Heart right ventricle (tissue), 16 donors: Measurements from ENCODE around the gene LONP2. TPM values are rescaled to one million over a fixed set of nuclear protein-coding genes. Genes with fewer than 3 reads are reported as not detected.

ENCODE experiments used
- ATAC-seq, 8 donors: fragments of 200-7000 bp; cut with Tn5 transposase; one replicate each; pipeline ENCODE4 v1.9.1; 2020; ENCODE audit warnings: mild to moderate bottlenecking in 8 of 8, moderate library complexity in 8 of 8, moderate number of reproducible peaks in 1 of 8
- DNase-seq, 2 donors: peaks; one replicate each; pipeline ENCODE4 v3.0.0-alpha.2; 2020
- H3K27ac ChIP-seq, 10 donors: fragments of 200-600 bp; sonication (generic) in 2 of 10; one replicate each; pipeline versions ENCODE4 v1.5.0 to v1.8.0; 2020 to 2022; ENCODE audit warnings: mild to moderate bottlenecking in 3 of 10
- H3K27me3 ChIP-seq, 7 donors: fragments of 200-600 bp; one replicate each; pipeline ENCODE4 v1.8.0; 2021 to 2022; ENCODE audit warnings: mild to moderate bottlenecking in 2 of 7
- H3K36me3 ChIP-seq, 9 donors: fragments of 200-600 bp; sonication (generic) in 1 of 9; one replicate each; pipeline versions ENCODE4 v1.5.0 to v1.8.0; 2020 to 2022; ENCODE audit warnings: mild to moderate bottlenecking in 2 of 9
- H3K4me1 ChIP-seq, 9 donors: fragments of 200-600 bp; sonication (generic) in 1 of 9; one replicate each; pipeline versions ENCODE4 v1.5.0 to v1.8.0; 2020 to 2022; ENCODE audit warnings: mild to moderate bottlenecking in 4 of 9
- H3K4me3 ChIP-seq, 10 donors: fragments of 200-600 bp; sonication (generic) in 2 of 10; one replicate each; pipeline versions ENCODE4 v1.5.0 to v1.8.0; 2020 to 2022; ENCODE audit warnings: mild to moderate bottlenecking in 7 of 10, moderate library complexity in 2 of 10
- H3K9me3 ChIP-seq, 11 donors: fragments of 200-600 bp in 10 of 11; sonication (generic) in 2 of 11; one replicate each; pipeline versions ENCODE4 v1.5.0 to v1.8.0; 2013 to 2022; ENCODE audit warnings: mild to moderate bottlenecking in 2 of 11, control low read depth in 1 of 11, moderate library complexity in 1 of 11
- CTCF ChIP-seq, 9 donors: fragments of 200-600 bp; sonication (generic) in 2 of 9; IDR thresholded peaks; one replicate each; pipeline versions ENCODE4 v1.5.0 to v1.8.0; 2021 to 2022; ENCODE audit warnings: antibody characterized with exemption in 9 of 9, mild to moderate bottlenecking in 5 of 9, moderate library complexity in 1 of 9
- WGBS, 2 donors: extraction: QIAGEN DNeasy Blood & Tissue Kit; methylation state at CpG; one replicate each; pipeline ENCODE4 v1.1.7; 2013; ENCODE audit warnings: inconsistent platforms in 1 of 2; 5-methylcytosine and 5-hydroxymethylcytosine counted together
- intact Hi-C, 10 donors: fragments of 100-400 bp; cut with DNase I; formaldehyde crosslinking; loops; one replicate each; pipeline versions ENCODE4 v1.11.1 to v1.14.2; 2022
- polyA plus RNA-seq, 2 donors: library from polyadenylated mRNA; stranded (reverse); fragments of 200-250 nt; gene quantifications; one replicate each; pipeline ENCODE4 v1.2.3, GENCODE V29; 2013
- total RNA-seq, 10 donors: library from RNA; stranded (reverse); fragmentation: NEBNext Ultra II Directional in 3 of 10; extraction: Animal tissue kit (Norgen Biotek cat#: 25700) in 3 of 10; gene quantifications; one replicate each; pipeline versions ENCODE4 v1.2.1 to v1.2.4, GENCODE V29; 2021 to 2023
- donor health status: Arrhythmogenic right ventricular cardiomyopathy.
- donor health status: ischemic (EF 13 %, LVEDD 7.1; RV severe dilation, severe dysfunction).
- donor health status: healthy with polysubstance abuse.
- donor health status: DM: no; HTN: yes; CAD: no.
- donor health status: DM: no; HTN: no; CAD: no.
- donor health status: ischemic (EF 25% LVEDD 6.9; RV normal size, moderate dysfunction).
- donor health status: ischemic (EF 25% LVEDD 5.7; RV mildly dilated, moderate dysfunction).
- donor health status: healthy.
- donor health status: DM: yes; HTN: yes; CAD: no.
- donor health status: Ischemic cardiomyopathy.
- donor health status: ischemic (EF 35%, LVEDD 5.7; RV mildly dilated, moderate dysfunction).
- donor health status: nonischemic (EF 11% LVEDD 7.7; RV severe dilation, severe dysfunction).
- donor health status: DM: yes; HTN: yes; CAD: no.
- donor health status: PGD.
- donor health status: ischemic (EF 29% LVEDD 5.4; RV normal size, mild dysfunction).
- donor health status: nonischemic (EF 23%, LVEDD 6.1; RV moderate dilation, normal function).

Gene LONP2
- total and polyA plus RNA-seq, 12 donors, result 16.5 to 86.6 (median 74.5) TPM

DNA sequence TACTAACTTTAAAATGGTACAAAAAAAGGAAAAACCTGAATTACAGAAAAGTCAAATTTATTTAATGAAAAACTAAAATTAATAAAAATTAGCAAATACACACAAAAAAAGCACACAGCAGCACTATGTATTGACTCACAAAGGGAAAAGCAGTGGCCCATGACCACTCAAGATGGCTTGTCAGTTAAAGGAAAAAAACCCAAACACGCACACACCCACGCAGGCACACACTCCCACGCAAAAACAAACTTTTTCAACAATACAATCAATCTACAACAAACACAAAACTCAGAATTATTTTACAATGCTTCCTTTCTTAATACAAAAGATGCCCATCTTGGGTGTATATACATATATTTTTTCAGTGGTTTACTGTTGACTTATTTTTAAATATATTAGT, 116.9 kb downstream of the LONP2 start:
- H3K9me3 ChIP-seq, result no peaks in the 10 kb centered on the region
- H3K4me1 ChIP-seq, result peaks cover 2 to 48% (median 19%) of the 10 kb centered on the region in 9 donors
- DNase-seq (no peak), ATAC-seq (no peak)
- peaks cover 0 to 47% (median 8%) of the 10 kb centered on the region in 9 donors for H3K36me3 ChIP-seq
- 87 to 95% methylated on average over 3 of the region's 3 CpGs for WGBS, 2 donors
- TF ChIP-seq CTCF (IDR thresholded peaks at IDR 0.05), result no peak
- peak overlapping the region in 1 of 10 donors; percentile 70 for H3K27ac ChIP-seq
- no peaks in the 10 kb centered on the region for H3K27me3 ChIP-seq
- no peak overlapping the region for H3K4me3 ChIP-seq
- intact Hi-C loops, result no loop called here

DNA sequence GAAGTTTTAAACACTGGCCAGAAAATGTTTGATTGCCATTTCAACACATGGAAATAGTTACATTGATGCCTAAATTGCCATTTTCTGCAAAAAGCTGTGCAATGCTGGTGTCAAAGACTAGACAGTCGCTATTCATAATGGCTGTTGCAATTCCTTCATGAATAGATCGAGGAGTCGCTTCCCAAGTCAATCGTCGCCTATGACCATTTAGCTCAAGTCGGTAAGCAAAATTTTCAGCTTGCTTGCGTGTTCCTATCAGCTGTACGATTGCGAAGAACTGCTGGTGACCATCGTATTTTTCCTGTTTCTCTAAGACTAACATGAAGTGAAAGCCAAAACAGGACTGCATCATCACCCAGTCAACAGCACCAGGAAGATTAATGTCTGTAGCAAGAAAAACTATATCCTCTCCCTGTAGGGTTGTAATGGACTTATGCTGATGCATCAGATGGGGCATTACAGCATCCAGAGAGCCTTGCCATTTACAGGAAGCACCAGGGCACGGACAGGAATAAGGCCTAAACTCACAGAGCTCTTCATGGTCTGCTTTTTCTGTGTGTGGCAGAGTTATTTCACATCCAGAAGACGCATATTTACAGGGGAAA, 117.5 kb downstream of the LONP2 start:
- DNase-seq (no peak), ATAC-seq (no peak)
- H3K9me3 ChIP-seq, result no peaks in the 10 kb centered on the region
- TF ChIP-seq CTCF (IDR thresholded peaks at IDR 0.05), result no peak
- peaks cover 4 to 45% (median 22%) of the 10 kb centered on the region in 9 donors for H3K4me1 ChIP-seq
- peak overlapping the region in 1 of 10 donors; percentile 70 for H3K27ac ChIP-seq
- H3K27me3 ChIP-seq, result no peaks in the 10 kb centered on the region
- 93% methylated on average over 12 of the region's 12 CpGs for WGBS, 2 donors
- no peak overlapping the region for H3K4me3 ChIP-seq
- intact Hi-C loops, result no loop called here
- H3K36me3 ChIP-seq, result peaks cover 0 to 44% (median 8%) of the 10 kb centered on the region in 9 donors

DNA sequence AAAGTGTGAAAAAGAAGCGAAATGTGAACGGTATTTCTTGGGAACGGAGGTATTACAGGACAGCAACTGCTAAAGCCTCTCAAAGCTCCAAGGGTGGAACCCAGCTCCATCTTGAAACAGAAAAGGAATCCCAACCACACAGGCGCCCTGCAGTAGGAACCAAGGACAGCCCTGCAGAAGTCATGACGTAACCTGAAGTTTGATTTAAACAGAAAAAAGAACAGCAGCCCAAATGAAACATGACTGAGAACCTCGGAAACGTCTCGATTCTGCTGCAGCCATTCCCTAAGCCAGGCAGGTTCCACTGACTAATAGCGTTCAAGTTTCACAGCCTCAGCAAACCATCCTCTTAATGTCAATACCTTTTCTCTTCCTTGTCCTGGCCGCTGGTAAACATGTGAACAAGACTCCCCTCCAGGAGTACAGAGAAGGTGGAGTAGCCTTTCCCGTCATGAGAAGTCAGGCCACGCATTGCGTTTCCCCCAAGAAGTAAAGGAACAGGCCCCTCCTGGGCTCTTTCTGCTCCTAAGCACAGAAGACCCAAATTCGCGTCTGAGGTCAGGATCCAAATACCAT, 121.0 kb downstream of the LONP2 start:
- Histone ChIP-seq H3K4me3 (peak overlapping the region; percentile 29 to 71 (median 63)), H3K4me1 (peaks cover 7 to 66% (median 45%) of the 10 kb centered on the region in 9 donors), H3K27ac (peak overlapping the region in 9 of 10 donors; percentile 69 to 88 (median 79)), H3K27me3 (no peaks in the 10 kb centered on the region), H3K36me3 (peaks cover 0 to 23% (median 8%) of the 10 kb centered on the region in 9 donors), H3K9me3 (no peaks in the 10 kb centered on the region)
- intact Hi-C loops, result loop anchor here in 3 of 10 donors (5.0 kb wide), 3 partner anchors 172 to 257 kb away; partner anchors contain the start of gene N4BP1 (in 1 of the 3)
- ATAC-seq, result peak in 6 of 8 donors; percentile 1 to 35 (median 3)
- WGBS, 2 donors, result 46 to 52% methylated on average over 15 of the region's 15 CpGs
- TF ChIP-seq CTCF (IDR thresholded peaks at IDR 0.05), result no peak
- no peak for DNase-seq

GRCh38 chr16:48365601-48366164, 121.6 kb downstream of the LONP2 start:
- 1 to 2% methylated on average over 33 of the region's 33 CpGs for WGBS, 2 donors
- peak; percentile 98 to 100 (median 99) for ATAC-seq
- H3K4me1 ChIP-seq, result peaks cover 7 to 71% (median 49%) of the 10 kb centered on the region in 9 donors
- peak overlapping the region; percentile 29 to 71 (median 63) for H3K4me3 ChIP-seq
- peak in 4 of 9 donors; percentile 7 to 34 (median 26) for TF ChIP-seq CTCF (IDR thresholded peaks at IDR 0.05)
- peak; percentile 91 for DNase-seq
- H3K9me3 ChIP-seq, result no peaks in the 10 kb centered on the region
- H3K27me3 ChIP-seq, result no peaks in the 10 kb centered on the region
- intact Hi-C loops, result loop anchor here in 5 of 10 donors (2.0 to 5.0 kb wide), 5 partner anchors 17 to 257 kb away; partner anchors contain the start of genes SIAH1 (in 2 of the 5) and N4BP1 (in 1 of the 5)
- H3K36me3 ChIP-seq, result peaks cover 0 to 20% (median 8%) of the 10 kb centered on the region in 9 donors
- H3K27ac ChIP-seq, result peak overlapping the region; percentile 5 to 88 (median 79)
